ENCODE measurements around the gene ZNF587.
"Not testable (repeated sequence)": the region's sequence is repeated elsewhere in the genome, so short reads cannot be mapped to it uniquely, and the experiment has no call there.

DNA sequence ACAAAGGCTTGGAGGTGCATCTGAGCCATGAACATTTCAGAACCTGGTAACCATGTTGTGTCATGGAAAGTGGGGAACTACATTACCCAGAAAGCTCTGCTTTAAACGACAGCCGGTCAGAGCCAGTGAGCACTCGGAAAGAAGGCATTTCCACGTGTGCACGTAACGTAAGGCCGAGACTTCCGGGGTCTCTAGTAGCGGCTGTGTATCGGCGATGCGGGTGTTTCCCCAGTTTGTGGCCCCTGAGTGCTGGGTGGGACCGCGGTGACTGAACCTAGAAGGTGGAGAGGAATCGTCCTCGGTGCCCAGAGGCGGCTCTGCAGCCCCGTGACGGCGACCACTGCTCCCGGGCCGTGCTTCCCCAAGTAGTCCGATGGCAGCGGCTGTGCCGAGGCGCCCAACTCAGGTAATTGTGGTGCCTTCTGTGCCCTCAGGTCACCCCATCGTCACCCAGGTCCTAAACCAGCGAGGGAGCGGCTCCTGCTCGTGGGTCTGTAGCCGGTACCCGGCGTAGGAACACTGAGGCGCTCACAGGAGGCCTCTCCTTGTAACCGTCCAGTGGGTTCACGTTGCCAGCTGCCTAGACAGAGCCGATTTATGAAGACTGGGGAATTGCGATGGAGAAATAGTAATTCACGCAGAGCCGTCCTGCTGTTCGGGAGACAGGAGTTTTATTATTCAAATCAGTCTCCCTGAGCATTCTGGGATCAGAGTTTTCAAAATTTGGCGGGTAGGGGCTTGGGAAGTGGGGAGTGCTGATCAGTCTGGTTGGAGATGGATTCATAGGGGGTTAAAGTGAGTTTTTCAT, at the start of gene ZNF587:
- TF ChIP-seq, protein P1, sequence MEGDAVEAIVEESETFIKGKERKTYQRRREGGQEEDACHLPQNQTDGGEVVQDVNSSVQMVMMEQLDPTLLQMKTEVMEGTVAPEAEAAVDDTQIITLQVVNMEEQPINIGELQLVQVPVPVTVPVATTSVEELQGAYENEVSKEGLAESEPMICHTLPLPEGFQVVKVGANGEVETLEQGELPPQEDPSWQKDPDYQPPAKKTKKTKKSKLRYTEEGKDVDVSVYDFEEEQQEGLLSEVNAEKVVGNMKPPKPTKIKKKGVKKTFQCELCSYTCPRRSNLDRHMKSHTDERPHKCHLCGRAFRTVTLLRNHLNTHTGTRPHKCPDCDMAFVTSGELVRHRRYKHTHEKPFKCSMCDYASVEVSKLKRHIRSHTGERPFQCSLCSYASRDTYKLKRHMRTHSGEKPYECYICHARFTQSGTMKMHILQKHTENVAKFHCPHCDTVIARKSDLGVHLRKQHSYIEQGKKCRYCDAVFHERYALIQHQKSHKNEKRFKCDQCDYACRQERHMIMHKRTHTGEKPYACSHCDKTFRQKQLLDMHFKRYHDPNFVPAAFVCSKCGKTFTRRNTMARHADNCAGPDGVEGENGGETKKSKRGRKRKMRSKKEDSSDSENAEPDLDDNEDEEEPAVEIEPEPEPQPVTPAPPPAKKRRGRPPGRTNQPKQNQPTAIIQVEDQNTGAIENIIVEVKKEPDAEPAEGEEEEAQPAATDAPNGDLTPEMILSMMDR (IDR thresholded peaks at IDR 0.05): not testable (repeated sequence)
- peak; percentile 85 for TF ChIP-seq POLR2AphosphoS5 (IDR thresholded peaks at IDR 0.05; ENCODE audit: low read depth, low read length)
